Caco-2 (cell line): ENCODE results near the gene AFF1. TPM values are rescaled to one million over a fixed set of nuclear protein-coding genes. Genes with fewer than 3 reads are reported as not detected.

Source experiments
- BruUV-seq: library from RNA; stranded (reverse); fragments of 400-500 nt; replicated peaks from 2 replicates; lab custom pipeline; 2021; lab: Mats Ljungman, UMichigan
- CTCF ChIA-PET: fragments of 300-600 bp; sonication (Branson Sonifier 250); formaldehyde crosslinking; loops from one replicate; lab custom pipeline; 2022; ENCODE audit warnings: antibody characterized with exemption; lab: Charles Lee
- POLR2A ChIA-PET: fragments of 300-600 bp; sonication (Branson Sonifier 250); formaldehyde crosslinking; loops from one replicate; lab custom pipeline; 2022; ENCODE audit warnings: antibody characterized with exemption; lab: Charles Lee
- DNase-seq, 2 experiments: peaks; one replicate each; pipeline versions ENCODE4 v3.0.0 to v3.0.0-alpha.2; 2020 to 2022
- H3K27me3 ChIP-seq: replicated peaks from 2 replicates; pipeline ENCODE4 v1.6.0; 2011; ENCODE audit warnings: low read length; ENCODE audit not compliant: control insufficient read depth, insufficient read depth
- H3K36me3 ChIP-seq: 2 replicates; pipeline ENCODE4 v1.5.1; 2011; ENCODE audit warnings: low read length; ENCODE audit not compliant: control insufficient read depth, insufficient read depth
- H3K4me1 ChIP-seq: fragments of 250-450 bp; sonication (Bioruptor Pico); 2 replicates; pipeline ENCODE4 v1.5.1; 2020; ENCODE audit warnings: mild to moderate bottlenecking
- H3K4me3 ChIP-seq: 2 replicates; pipeline ENCODE4 v1.5.1; 2011; ENCODE audit warnings: low read depth, mild to moderate bottlenecking, control low read depth, low read length
- H3K9me3 ChIP-seq: fragments of 250-450 bp; sonication (Bioruptor Pico); 2 replicates; pipeline ENCODE4 v1.5.1; 2020; ENCODE audit warnings: mild to moderate bottlenecking, moderate library complexity
- H3K27ac Mint-ChIP-seq: one replicate; pipeline ENCODE4 v1.8.0; 2022; ENCODE audit warnings: mixed read lengths; ENCODE audit not compliant: unreplicated experiment
- H3K27me3 Mint-ChIP-seq: one replicate; pipeline ENCODE4 v1.8.0; 2022; ENCODE audit warnings: mixed read lengths; ENCODE audit not compliant: insufficient read depth, unreplicated experiment
- H3K36me3 Mint-ChIP-seq: one replicate; pipeline ENCODE4 v1.8.0; 2022; ENCODE audit warnings: mild to moderate bottlenecking, mixed read lengths; ENCODE audit not compliant: insufficient read depth, unreplicated experiment
- H3K4me1 Mint-ChIP-seq: one replicate; pipeline ENCODE4 v1.8.0; 2022; ENCODE audit warnings: low read depth, mixed read lengths; ENCODE audit not compliant: unreplicated experiment
- H3K4me3 Mint-ChIP-seq: one replicate; pipeline ENCODE4 v1.8.0; 2022; ENCODE audit warnings: mild to moderate bottlenecking, moderate library complexity, mixed read lengths; ENCODE audit not compliant: unreplicated experiment
- H3K9me3 Mint-ChIP-seq: one replicate; pipeline ENCODE4 v1.8.0; 2022; ENCODE audit warnings: mixed read lengths; ENCODE audit not compliant: unreplicated experiment
- CTCF ChIP-seq, 2 experiments: fragments of 200-600 bp in 1 of 2; IDR thresholded peaks; 1 replicate in 1 of 2; 2 replicates in 1 of 2; pipeline versions ENCODE4 v1.5.1 to v1.8.0; 2011 to 2022; ENCODE audit warnings: antibody characterized with exemption in 1 of 2, control low read depth in 1 of 2, inconsistent platforms in 1 of 2, low read depth in 1 of 2, low read length in 1 of 2, mild to moderate bottlenecking in 1 of 2, moderate library complexity in 1 of 2; ENCODE audit not compliant: insufficient read depth in 1 of 2, severe bottlenecking in 1 of 2, unreplicated experiment in 1 of 2
- intact Hi-C: fragments of 100-400 bp; cut with micrococcal nuclease; formaldehyde crosslinking; loops from one replicate; pipeline ENCODE4 v1.10.0; 2022; ENCODE audit not compliant: unreplicated experiment
- total RNA-seq: library from RNA; stranded (reverse); gene quantifications from 2 replicates; pipeline ENCODE4 v1.2.3, GENCODE V29; 2022

AFF1 gene
- total RNA-seq, 1 experiment from 2014 or later: 48.3 TPM

- Histone ChIP-seq H3K9me3 (no peaks in the 10 kb centered on the region), H3K4me1 (0 out of 2 replicates have a peak, but pooled peaks cover 3% of the 10 kb centered on the region), H3K27me3 (no peaks in the 10 kb centered on the region), H3K36me3 (no peaks in the 10 kb centered on the region; the same call in 1 of the 2 replicates), H3K4me3 (no peak overlapping the region)
- POLR2A ChIA-PET: interaction anchor here (0.5 kb wide), 1 partner anchor 85 kb away, joined by 3 read pairs; no protein-coding TSS in a partner anchor
- peaks cover 32% of the 10 kb centered on the region for H3K4me1 Mint-ChIP-seq
- peaks cover 29% of the 10 kb centered on the region for H3K36me3 Mint-ChIP-seq
- H3K27ac Mint-ChIP-seq: no peak overlapping the region
- no peaks in the 10 kb centered on the region for H3K27me3 Mint-ChIP-seq
- CTCF ChIA-PET: no interaction called here
- TF ChIP-seq CTCF (IDR thresholded peaks at IDR 0.05; ENCODE audit: insufficient read depth in 1 of 2, low read depth in 1 of 2, low read length in 1 of 2, severe bottlenecking in 1 of 2, unreplicated experiment in 1 of 2): no peak
- no peak overlapping the region for H3K4me3 Mint-ChIP-seq
- DNase-seq: no peak
- intact Hi-C loops: no loop called here
- H3K9me3 Mint-ChIP-seq: no peaks in the 10 kb centered on the region
- no TSS peak for BruUV-seq
These were observed 119.3 kb downstream of the AFF1 start for GRCh38 chr4:87053802-87054767.

- H3K4me3 Mint-ChIP-seq: no peak overlapping the region
- DNase-seq: no peak
- no peak overlapping the region for H3K27ac Mint-ChIP-seq
- Histone ChIP-seq H3K4me3 (no peak overlapping the region), H3K27me3 (no peaks in the 10 kb centered on the region), H3K4me1 (0 out of 2 replicates have a peak, but pooled peaks cover 3% of the 10 kb centered on the region), H3K36me3 (no peaks in the 10 kb centered on the region; the same call in 1 of the 2 replicates), H3K9me3 (no peaks in the 10 kb centered on the region)
- H3K27me3 Mint-ChIP-seq: no peaks in the 10 kb centered on the region
- intact Hi-C loops: no loop called here
- H3K36me3 Mint-ChIP-seq: peaks cover 23% of the 10 kb centered on the region
- TF ChIP-seq CTCF (IDR thresholded peaks at IDR 0.05; ENCODE audit: insufficient read depth in 1 of 2, low read depth in 1 of 2, low read length in 1 of 2, severe bottlenecking in 1 of 2, unreplicated experiment in 1 of 2): no peak
- ChIA-PET CTCF (no interaction called here), POLR2A (no interaction called here)
- peaks cover 38% of the 10 kb centered on the region for H3K4me1 Mint-ChIP-seq
- no peaks in the 10 kb centered on the region for H3K9me3 Mint-ChIP-seq
- no TSS peak for BruUV-seq
These were observed 120.1 kb downstream of the AFF1 start for GRCh38 chr4:87054900-87055299.

GRCh38 chr4:87055311-87055710 is 120.5 kb downstream of the AFF1 start:
- H3K36me3 ChIP-seq: no peaks in the 10 kb centered on the region; the same call in 1 of the 2 replicates
- no peak for TF ChIP-seq CTCF (IDR thresholded peaks at IDR 0.05; ENCODE audit: insufficient read depth in 1 of 2, low read depth in 1 of 2, low read length in 1 of 2, severe bottlenecking in 1 of 2, unreplicated experiment in 1 of 2)
- no peaks in the 10 kb centered on the region for H3K9me3 ChIP-seq
- Mint-ChIP-seq H3K36me3 (peaks cover 23% of the 10 kb centered on the region), H3K9me3 (no peaks in the 10 kb centered on the region), H3K4me1 (peaks cover 38% of the 10 kb centered on the region), H3K4me3 (no peak overlapping the region), H3K27ac (no peak overlapping the region), H3K27me3 (no peaks in the 10 kb centered on the region)
- POLR2A ChIA-PET: no interaction called here
- H3K4me3 ChIP-seq: no peak overlapping the region
- no TSS peak for BruUV-seq
- no peak for DNase-seq
- 0 out of 2 replicates have a peak, but pooled peaks cover 3% of the 10 kb centered on the region for H3K4me1 ChIP-seq
- H3K27me3 ChIP-seq: no peaks in the 10 kb centered on the region
- CTCF ChIA-PET: no interaction called here
- intact Hi-C loops: no loop called here
